Fibroblast of mammary gland (primary cell): Measurements from ENCODE around the gene S100B.

Experiments used
- DNase-seq: peaks from one replicate; pipeline ENCODE4 v3.0.0-alpha.2; 2010; ENCODE audit warnings: low read depth
- H3K4me3 ChIP-seq: 2 replicates; pipeline ENCODE4 v1.5.1; 2011; ENCODE audit warnings: low read depth, mild to moderate bottlenecking, low read length, moderate library complexity; ENCODE audit not compliant: control insufficient read depth
- CTCF ChIP-seq: conservative IDR thresholded peaks from 2 replicates; pipeline ENCODE4 v1.5.1; 2011; ENCODE audit warnings: low read depth, low read length, inconsistent platforms; ENCODE audit not compliant: control insufficient read depth, insufficient read depth

S100B gene

GRCh38 chr21:46556802-46557201 is 48.1 kb downstream of the S100B start:
- no peak for TF ChIP-seq CTCF
- DNase-seq: no peak

GRCh38 chr21:46555678-46556077 is 49.2 kb downstream of the S100B start:
- no peak for DNase-seq
- TF ChIP-seq CTCF: no peak
- no peak overlapping the region for H3K4me3 ChIP-seq

More at GRCh38 chr21:46556802-46557201, 48.1 kb downstream of the S100B start:
- no peak overlapping the region for H3K4me3 ChIP-seq

- no peak overlapping the region for H3K4me3 ChIP-seq
- no peak for TF ChIP-seq CTCF
- DNase-seq: no peak
Measured at GRCh38 chr21:46555225-46555617, 49.7 kb downstream of the S100B start.

GRCh38 chr21:46554431-46555224 is 50.3 kb downstream of the S100B start:
- H3K4me3 ChIP-seq: no peak overlapping the region
- DNase-seq: no peak
- TF ChIP-seq CTCF: no peak

- no peak overlapping the region for H3K4me3 ChIP-seq
- TF ChIP-seq CTCF: no peak
- DNase-seq: no peak
Measured at GRCh38 chr21:46553993-46554392, 50.9 kb downstream of the S100B start.

GRCh38 chr21:46552865-46553379 is 52.0 kb downstream of the S100B start:
- no peak for DNase-seq
- no peak for TF ChIP-seq CTCF
- no peak overlapping the region for H3K4me3 ChIP-seq
